ENCODE measurements around the gene ANKRD28.

The ANKRD28 gene

GRCh38 chr3:15649858-15650257, 147.9 kb downstream of the ANKRD28 start:
- H3K4me3 ChIP-seq (ENCODE audit: low read length): no peak overlapping the region
- DNase-seq (ENCODE audit: low read depth, low spot score): no peak

- no peak for DNase-seq (ENCODE audit: low read depth, low spot score)
- no peak overlapping the region for H3K4me3 ChIP-seq (ENCODE audit: low read length)
These were observed 148.4 kb downstream of the ANKRD28 start for GRCh38 chr3:15649341-15649740.

GRCh38 chr3:15647611-15648167, 150.1 kb downstream of the ANKRD28 start:
- no peak overlapping the region for H3K4me3 ChIP-seq (ENCODE audit: low read length)
- DNase-seq (ENCODE audit: low read depth, low spot score): peak; percentile 98

- DNase-seq (ENCODE audit: low read depth, low spot score): no peak
- no peak overlapping the region for H3K4me3 ChIP-seq (ENCODE audit: low read length)
These were observed 150.8 kb downstream of the ANKRD28 start for GRCh38 chr3:15646851-15647511.

GRCh38 chr3:15645740-15646501, 151.9 kb downstream of the ANKRD28 start:
- no peak overlapping the region for H3K4me3 ChIP-seq (ENCODE audit: low read length)

GRCh38 chr3:15645246-15645645, 152.5 kb downstream of the ANKRD28 start:
- no peak for DNase-seq (ENCODE audit: low read depth, low spot score)
- no peak overlapping the region for H3K4me3 ChIP-seq (ENCODE audit: low read length)

More at GRCh38 chr3:15645740-15646501, 151.9 kb downstream of the ANKRD28 start:
- no peak for DNase-seq (ENCODE audit: low read depth, low spot score)

- no peak for DNase-seq (ENCODE audit: low read depth, low spot score)
- H3K4me3 ChIP-seq (ENCODE audit: low read length): no peak overlapping the region
These were observed 158.9 kb downstream of the ANKRD28 start for GRCh38 chr3:15638891-15639262.

- no peak overlapping the region for H3K4me3 ChIP-seq (ENCODE audit: low read length)
- DNase-seq (ENCODE audit: low read depth, low spot score): no peak
These were observed 159.4 kb downstream of the ANKRD28 start for GRCh38 chr3:15638193-15638890.

- H3K4me3 ChIP-seq (ENCODE audit: low read length): no peak overlapping the region
- DNase-seq (ENCODE audit: low read depth, low spot score): no peak
These were observed 160.4 kb downstream of the ANKRD28 start for GRCh38 chr3:15637131-15637951.

GRCh38 chr3:15636028-15636709, 161.6 kb downstream of the ANKRD28 start:
- DNase-seq (ENCODE audit: low read depth, low spot score): no peak
- no peak overlapping the region for H3K4me3 ChIP-seq (ENCODE audit: low read length)

- DNase-seq (ENCODE audit: low read depth, low spot score): no peak
- no peak overlapping the region for H3K4me3 ChIP-seq (ENCODE audit: low read length)
These were observed 162.6 kb downstream of the ANKRD28 start for GRCh38 chr3:15635121-15635661.

- DNase-seq (ENCODE audit: low read depth, low spot score): no peak
- no peak overlapping the region for H3K4me3 ChIP-seq (ENCODE audit: low read length)
These were observed 163.1 kb downstream of the ANKRD28 start for GRCh38 chr3:15634671-15635070.

GRCh38 chr3:15633766-15634598, 163.8 kb downstream of the ANKRD28 start:
- H3K4me3 ChIP-seq (ENCODE audit: low read length): no peak overlapping the region
- no peak for DNase-seq (ENCODE audit: low read depth, low spot score)

GRCh38 chr3:15633159-15633558, 164.6 kb downstream of the ANKRD28 start:
- no peak for DNase-seq (ENCODE audit: low read depth, low spot score)
- H3K4me3 ChIP-seq (ENCODE audit: low read length): no peak overlapping the region

GRCh38 chr3:15632212-15632580, 165.6 kb downstream of the ANKRD28 start:
- no peak for DNase-seq (ENCODE audit: low read depth, low spot score)
- H3K4me3 ChIP-seq (ENCODE audit: low read length): no peak overlapping the region

- H3K4me3 ChIP-seq (ENCODE audit: low read length): no peak overlapping the region
- no peak for DNase-seq (ENCODE audit: low read depth, low spot score)
These were observed 166.2 kb downstream of the ANKRD28 start for GRCh38 chr3:15631426-15632211.

Measured in Jurkat, Clone E6-1 (cell line).